IMR-90 (cell line): ENCODE data around the gene ASTN2. TPM values are rescaled to one million over a fixed set of nuclear protein-coding genes. Genes with fewer than 3 reads are reported as not detected.

Source experiments
- ATAC-seq: fragments of 200-7000 bp; cut with Tn5 transposase; 2 replicates; pipeline ENCODE4 v1.9.1; 2020; ENCODE audit warnings: low read depth, mild to moderate bottlenecking, moderate library complexity
- BruUV-seq: library from RNA; stranded (reverse); fragments of 400-500 nt; replicated peaks from 2 replicates; lab custom pipeline; 2021; lab: Mats Ljungman, UMichigan
- CTCF ChIA-PET: fragments of 300-600 bp; formaldehyde crosslinking; extraction: SDS; loops from one replicate; lab custom pipeline; 2021; ENCODE audit warnings: antibody characterized with exemption; lab: Yijun Ruan, JAX
- POLR2A ChIA-PET: fragments of 300-600 bp; sonication (Branson Sonifier 250); formaldehyde crosslinking; loops from one replicate; lab custom pipeline; 2022; ENCODE audit warnings: antibody characterized with exemption; ENCODE audit not compliant: unreplicated experiment; lab: Charles Lee
- DNase-seq: peaks from one replicate; pipeline ENCODE4 v3.0.0; 2013
- H2AFZ ChIP-seq: replicated peaks from 2 replicates; pipeline ENCODE3; 2013; ENCODE audit warnings: low read length, mild to moderate bottlenecking; ENCODE audit not compliant: poor library complexity
- H2AK5ac ChIP-seq: 2 replicates; pipeline ENCODE4 v1.6.1; 2013; ENCODE audit warnings: low read depth, low read length, inconsistent platforms
- H2AK9ac ChIP-seq: replicated peaks from 2 replicates; pipeline ENCODE3; 2013; ENCODE audit warnings: mild to moderate bottlenecking, low read depth, low read length, moderate library complexity; ENCODE audit not compliant: poor library complexity
- H2BK120ac ChIP-seq: 2 replicates; pipeline ENCODE4 v1.6.1; 2013; ENCODE audit warnings: low read depth, low read length, inconsistent platforms
- H2BK15ac ChIP-seq: 3 replicates; pipeline ENCODE4 v1.6.1; 2013; ENCODE audit warnings: low read depth, low read length, inconsistent platforms
- H2BK20ac ChIP-seq: 2 replicates; pipeline ENCODE4 v1.6.1; 2013; ENCODE audit warnings: low read depth, mild to moderate bottlenecking, inconsistent platforms, low read length, moderate library complexity
- H2BK5ac ChIP-seq: 2 replicates; pipeline ENCODE4 v1.6.1; 2013; ENCODE audit warnings: mild to moderate bottlenecking, low read depth, low read length, inconsistent platforms; ENCODE audit not compliant: poor library complexity, severe bottlenecking
- H3K14ac ChIP-seq: replicated peaks from 2 replicates; pipeline ENCODE4 v1.6.1; 2013; ENCODE audit warnings: low read depth, low read length, inconsistent platforms
- H3K18ac ChIP-seq: 2 replicates; pipeline ENCODE4 v1.6.1; 2013; ENCODE audit warnings: low read depth, low read length, control low read depth
- H3K23ac ChIP-seq: 2 replicates; pipeline ENCODE4 v1.6.1; 2013; ENCODE audit warnings: low read depth, low read length, inconsistent platforms
- H3K27ac ChIP-seq: 2 replicates; pipeline ENCODE4 v1.5.1; 2013; ENCODE audit warnings: mild to moderate bottlenecking, control low read depth, low read length; ENCODE audit not compliant: insufficient read depth
- H3K27me3 ChIP-seq: 2 replicates; pipeline ENCODE4 v1.6.1; 2013; ENCODE audit warnings: low read length; ENCODE audit not compliant: control insufficient read depth, insufficient read depth
- H3K36me3 ChIP-seq: 2 replicates; pipeline ENCODE4 v1.6.1; 2013; ENCODE audit warnings: low read length, mixed read lengths; ENCODE audit not compliant: control insufficient read depth, insufficient read depth
- H3K4ac ChIP-seq: 2 replicates; pipeline ENCODE4 v1.6.1; 2013; ENCODE audit warnings: low read depth, low read length, inconsistent platforms
- H3K4me1 ChIP-seq: 2 replicates; pipeline ENCODE4 v1.6.1; 2013; ENCODE audit warnings: low read length, mixed read lengths; ENCODE audit not compliant: control insufficient read depth, insufficient read depth
- H3K4me2 ChIP-seq: 2 replicates; pipeline ENCODE4 v1.6.1; 2013; ENCODE audit warnings: low read depth, mild to moderate bottlenecking, control low read depth, low read length, moderate library complexity
- H3K4me3 ChIP-seq: 2 replicates; pipeline ENCODE4 v1.5.1; 2013; ENCODE audit warnings: low read depth, mild to moderate bottlenecking, control low read depth, low read length, moderate library complexity; ENCODE audit not compliant: insufficient read depth
- H3K56ac ChIP-seq: 2 replicates; pipeline ENCODE4 v1.6.1; 2013; ENCODE audit warnings: low read length, inconsistent platforms; ENCODE audit not compliant: insufficient read depth; ENCODE audit errors: extremely low read depth
- H3K79me1 ChIP-seq, 2 experiments: 2 replicates each; pipeline ENCODE4 v1.6.1; 2013; ENCODE audit warnings: low read length in 2 of 2, inconsistent platforms in 1 of 2, low read depth in 1 of 2
- H3K9ac ChIP-seq: 2 replicates; pipeline ENCODE4 v1.6.1; 2013; ENCODE audit warnings: low read depth, low read length, control low read depth
- H3K9me1 ChIP-seq: 2 replicates; pipeline ENCODE4 v1.6.1; 2013; ENCODE audit warnings: low read length, inconsistent platforms; ENCODE audit not compliant: insufficient read depth
- H3K9me3 ChIP-seq: 2 replicates; pipeline ENCODE4 v1.6.1; 2013; ENCODE audit warnings: low read length; ENCODE audit not compliant: control insufficient read depth, insufficient read depth
- H4K20me1 ChIP-seq: 2 replicates; pipeline ENCODE4 v1.6.1; 2013; ENCODE audit warnings: low read length, inconsistent platforms; ENCODE audit not compliant: insufficient read depth
- H4K5ac ChIP-seq: 2 replicates; pipeline ENCODE4 v1.6.1; 2013; ENCODE audit warnings: mild to moderate bottlenecking, low read depth, low read length, control low read depth
- H4K8ac ChIP-seq, 2 experiments: 2 replicates each; pipeline ENCODE4 v1.6.1; 2013; ENCODE audit warnings: low read depth in 2 of 2, low read length in 2 of 2, control low read depth in 1 of 2, inconsistent platforms in 1 of 2
- H4K91ac ChIP-seq: 2 replicates; pipeline ENCODE4 v1.6.1; 2013; ENCODE audit warnings: low read depth, low read length, inconsistent platforms; ENCODE audit not compliant: insufficient read depth
- BHLHE40 ChIP-seq: fragments of 150-350 bp; IDR thresholded peaks from 2 replicates; pipeline ENCODE4 v1.6.1; 2016; ENCODE audit warnings: mild to moderate bottlenecking, low read depth, low read length
- CEBPB ChIP-seq: IDR thresholded peaks from 2 replicates; pipeline ENCODE4 v1.6.1; 2012; ENCODE audit warnings: low read depth, low read length, improper control_type of control experiment
- CHD1 ChIP-seq: IDR thresholded peaks from 2 replicates; pipeline ENCODE4 v1.6.1; 2012; ENCODE audit warnings: low read depth, low read length, improper control_type of control experiment
- ELK1 ChIP-seq: fragments of 150-350 bp; IDR thresholded peaks from 2 replicates; pipeline ENCODE4 v1.6.1; 2016; ENCODE audit warnings: low read depth, mild to moderate bottlenecking, low read length, moderate library complexity, borderline replicate concordance
- FOS ChIP-seq: fragments of 150-350 bp; IDR thresholded peaks from 2 replicates; pipeline ENCODE4 v1.6.1; 2016; ENCODE audit warnings: low read depth, low read length
- MAFK ChIP-seq: IDR thresholded peaks from 2 replicates; pipeline ENCODE4 v1.6.1; 2012; ENCODE audit warnings: low read depth, low read length, improper control_type of control experiment
- MXI1 ChIP-seq: IDR thresholded peaks from 2 replicates; pipeline ENCODE4 v1.6.1; 2012; ENCODE audit warnings: low read depth, mild to moderate bottlenecking, low read length, moderate library complexity, borderline replicate concordance
- POLR2A ChIP-seq: IDR thresholded peaks from 2 replicates; pipeline ENCODE4 v1.6.1; 2012; ENCODE audit warnings: mild to moderate bottlenecking, low read depth, low read length
- RAD21 ChIP-seq: IDR thresholded peaks from 2 replicates; pipeline ENCODE4 v1.6.1; 2012; ENCODE audit warnings: low read length, improper control_type of control experiment
- RCOR1 ChIP-seq: IDR thresholded peaks from 2 replicates; pipeline ENCODE4 v1.6.1; 2012; ENCODE audit warnings: mild to moderate bottlenecking, low read length, improper control_type of control experiment; ENCODE audit not compliant: insufficient replicate concordance
- RFX5 ChIP-seq: IDR thresholded peaks from 2 replicates; pipeline ENCODE4 v1.8.0; 2012; ENCODE audit warnings: low read depth, mild to moderate bottlenecking, low read length, moderate library complexity
- USF2 ChIP-seq: fragments of 150-350 bp; IDR thresholded peaks from 2 replicates; pipeline ENCODE4 v1.6.1; 2017; ENCODE audit warnings: mild to moderate bottlenecking, antibody characterized with exemption, low read length, low read depth
- WGBS, 2 experiments: methylation state at CpG; one replicate each; pipeline versions ENCODE4 v1.1.5 to v1.1.7; 2013; ENCODE audit warnings: missing lambda C conversion rate in 2 of 2; ENCODE audit not compliant: insufficient read length in 1 of 2; ENCODE audit errors: extremely low coverage in 2 of 2; 5-methylcytosine and 5-hydroxymethylcytosine counted together
- dilution Hi-C: fragments of 300-500 bp; cut with HindIII; formaldehyde crosslinking; loops from one replicate; pipeline ENCODE4 v1.14.3; 2018; ENCODE audit warnings: low sequenced_read_pairs; ENCODE audit not compliant: unreplicated experiment
- in situ Hi-C: fragments of 300-500 bp; cut with MboI; formaldehyde crosslinking; loops from 3 replicates; pipeline ENCODE4 v1.14.3; 2019; ENCODE audit warnings: low sequenced_read_pairs, inconsistent platforms, mixed read lengths
- intact Hi-C: fragments of 100-400 bp; cut with micrococcal nuclease; formaldehyde crosslinking; loops from 2 replicates; pipeline ENCODE4 v1.10.0; 2022
- polyA plus RNA-seq, 3 experiments: library from polyadenylated mRNA; depleted of rRNA; stranded (reverse); fragments of >200 nt; gene quantifications; 2 replicates each; pipeline ENCODE4 v1.2.3, GENCODE V29; 2012; ENCODE audit warnings: low replicate concordance in 1 of 3
- total RNA-seq: library from RNA; depleted of rRNA; stranded (reverse); fragments of >200 nt; gene quantifications from 2 replicates; pipeline ENCODE4 v1.2.3, GENCODE V29; 2012

Gene ASTN2
- total and polyA plus RNA-seq, 2 of the 4 experiments (the other 2 are of a cell fraction) = 3.8 to 6.8 TPM

GRCh38 chr9:116855881-116856662 lies 558.8 kb downstream of the ASTN2 start:
- CTCF ChIA-PET = interaction anchor here (2.9 kb wide), 1 partner anchor 119 kb away, joined by 8 read pairs; no protein-coding TSS in a partner anchor
- no peaks in the 10 kb centered on the region for H3K36me3 ChIP-seq
- BruUV-seq = no TSS peak
- no peaks in the 10 kb centered on the region for H3K79me1 ChIP-seq
- H4K5ac ChIP-seq = no peak overlapping the region
- H3K4ac ChIP-seq = no peak overlapping the region
- H2BK15ac ChIP-seq = no peak overlapping the region
- H3K4me2 ChIP-seq = no peak overlapping the region
- H3K9ac ChIP-seq = no peak overlapping the region
- intact Hi-C loops = no loop called here
- no peak overlapping the region for H3K23ac ChIP-seq
- no peak for DNase-seq
- H4K8ac ChIP-seq = no peak overlapping the region
- dilution Hi-C loops = no loop called here
- POLR2A ChIA-PET = no interaction called here
- H3K18ac ChIP-seq = no peak overlapping the region
- no peaks in the 10 kb centered on the region for H3K9me3 ChIP-seq
- H3K9me1 ChIP-seq = no peaks in the 10 kb centered on the region
- no peak overlapping the region for H2AFZ ChIP-seq
- H3K56ac ChIP-seq = no peak overlapping the region
- no peak overlapping the region for H4K91ac ChIP-seq
- no peaks in the 10 kb centered on the region; the same call in 1 of the 2 replicates for H3K27me3 ChIP-seq
- H2AK9ac ChIP-seq = no peak overlapping the region
- H2BK20ac ChIP-seq = no peak overlapping the region
- H2BK120ac ChIP-seq = no peak overlapping the region
- in situ Hi-C loops = loop anchor here (5.0 to 25.0 kb wide), 2 partner anchors 119 to 1269 kb away; no protein-coding TSS in a partner anchor
- no CpG with 5 or more reads among the region's 4 CpGs for WGBS, 2 experiments
- no peak for ATAC-seq
- TF ChIP-seq CHD1 (no peak), BHLHE40 (no peak), USF2 (no peak), FOS (no peak), CEBPB (no peak), MAFK (no peak), POLR2A (no peak), RAD21 (no peak), RCOR1 (no peak), RFX5 (no peak), MXI1 (no peak), ELK1 (no peak)
- no peak overlapping the region for H3K27ac ChIP-seq
- no peak overlapping the region for H3K14ac ChIP-seq
- H4K20me1 ChIP-seq = no peaks in the 10 kb centered on the region
- no peaks in the 10 kb centered on the region for H3K4me1 ChIP-seq
- no peak overlapping the region for H2BK5ac ChIP-seq
- H3K4me3 ChIP-seq = no peak overlapping the region
- no peak overlapping the region for H2AK5ac ChIP-seq
